Gastrocnemius medialis (tissue), 4 donors: ENCODE measurements around the gene PADI6.

Experiments used
- CTCF ChIP-seq, 5 experiments: fragments of 450-650 bp in 3 of 5; fragments of 200-600 bp in 2 of 5; sonication (generic) in 2 of 5; IDR thresholded peaks in 4 of 5; conservative IDR thresholded peaks in 1 of 5; 1 replicate in 4 of 5; 2 replicates in 1 of 5; pipeline ENCODE4 v1.5.1; 2016 to 2019; ENCODE audit warnings: antibody characterized with exemption in 5 of 5, mild to moderate bottlenecking in 3 of 5, moderate library complexity in 3 of 5
- POLR2A ChIP-seq, 2 donors: fragments of 450-650 bp; IDR thresholded peaks; one replicate each; pipeline ENCODE4 v1.6.1; 2017; ENCODE audit warnings: antibody characterized with exemption in 2 of 2, mild to moderate bottlenecking in 2 of 2, moderate library complexity in 2 of 2

- TF ChIP-seq CTCF (IDR thresholded peaks at IDR 0.05 in 4 of 5, conservative IDR thresholded peaks at IDR 0.05 in 1 of 5), result no peak
- no peak for TF ChIP-seq POLR2A (IDR thresholded peaks at IDR 0.05)
Measured at GRCh38 chr1:17375651-17376050, 3.7 kb downstream of the PADI6 start.
